IPS DF 6.9 (cell line): Measurements from ENCODE around the gene RNF207.

Experiments
- DNase-seq: peaks from one replicate; pipeline ENCODE4 v3.0.0-alpha.2; 2013; ENCODE audit warnings: low read depth, low spot score
- H3K27ac ChIP-seq: one replicate; pipeline ENCODE4 v1.5.1; 2013; ENCODE audit warnings: low read length, control low read depth
- H3K27me3 ChIP-seq: 2 replicates; pipeline ENCODE4 v1.6.1; 2013; ENCODE audit warnings: mild to moderate bottlenecking, low read length; ENCODE audit not compliant: control insufficient read depth, insufficient read depth
- H3K36me3 ChIP-seq: 2 replicates; pipeline ENCODE4 v1.6.1; 2013; ENCODE audit warnings: low read length; ENCODE audit not compliant: control insufficient read depth, insufficient read depth
- H3K4me1 ChIP-seq: 2 replicates; pipeline ENCODE4 v1.6.1; 2013; ENCODE audit warnings: low read length; ENCODE audit not compliant: control insufficient read depth, insufficient read depth
- H3K4me3 ChIP-seq: 2 replicates; pipeline ENCODE4 v1.5.1; 2013; ENCODE audit warnings: mild to moderate bottlenecking, low read length
- H3K9me3 ChIP-seq: 2 replicates; pipeline ENCODE4 v1.6.1; 2013; ENCODE audit warnings: low read length, inconsistent platforms; ENCODE audit not compliant: control insufficient read depth, insufficient read depth
- WGBS: extraction: QIAGEN DNeasy Blood & Tissue Kit; methylation state at CpG from one replicate; pipeline ENCODE4 v1.1.7; 2013; ENCODE audit warnings: mixed read lengths, missing lambda C conversion rate; ENCODE audit not compliant: insufficient read length, insufficient coverage; 5-methylcytosine and 5-hydroxymethylcytosine counted together

RNF207 gene, protein sequence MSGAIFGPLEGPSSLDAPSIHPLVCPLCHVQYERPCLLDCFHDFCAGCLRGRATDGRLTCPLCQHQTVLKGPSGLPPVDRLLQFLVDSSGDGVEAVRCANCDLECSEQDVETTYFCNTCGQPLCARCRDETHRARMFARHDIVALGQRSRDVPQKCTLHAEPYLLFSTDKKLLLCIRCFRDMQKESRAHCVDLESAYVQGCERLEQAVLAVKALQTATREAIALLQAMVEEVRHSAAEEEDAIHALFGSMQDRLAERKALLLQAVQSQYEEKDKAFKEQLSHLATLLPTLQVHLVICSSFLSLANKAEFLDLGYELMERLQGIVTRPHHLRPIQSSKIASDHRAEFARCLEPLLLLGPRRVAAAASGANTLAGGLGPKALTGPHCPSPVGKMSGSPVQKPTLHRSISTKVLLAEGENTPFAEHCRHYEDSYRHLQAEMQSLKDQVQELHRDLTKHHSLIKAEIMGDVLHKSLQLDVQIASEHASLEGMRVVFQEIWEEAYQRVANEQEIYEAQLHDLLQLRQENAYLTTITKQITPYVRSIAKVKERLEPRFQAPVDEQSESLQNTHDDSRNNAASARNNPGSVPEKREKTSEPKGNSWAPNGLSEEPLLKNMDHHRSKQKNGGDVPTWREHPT

DNA sequence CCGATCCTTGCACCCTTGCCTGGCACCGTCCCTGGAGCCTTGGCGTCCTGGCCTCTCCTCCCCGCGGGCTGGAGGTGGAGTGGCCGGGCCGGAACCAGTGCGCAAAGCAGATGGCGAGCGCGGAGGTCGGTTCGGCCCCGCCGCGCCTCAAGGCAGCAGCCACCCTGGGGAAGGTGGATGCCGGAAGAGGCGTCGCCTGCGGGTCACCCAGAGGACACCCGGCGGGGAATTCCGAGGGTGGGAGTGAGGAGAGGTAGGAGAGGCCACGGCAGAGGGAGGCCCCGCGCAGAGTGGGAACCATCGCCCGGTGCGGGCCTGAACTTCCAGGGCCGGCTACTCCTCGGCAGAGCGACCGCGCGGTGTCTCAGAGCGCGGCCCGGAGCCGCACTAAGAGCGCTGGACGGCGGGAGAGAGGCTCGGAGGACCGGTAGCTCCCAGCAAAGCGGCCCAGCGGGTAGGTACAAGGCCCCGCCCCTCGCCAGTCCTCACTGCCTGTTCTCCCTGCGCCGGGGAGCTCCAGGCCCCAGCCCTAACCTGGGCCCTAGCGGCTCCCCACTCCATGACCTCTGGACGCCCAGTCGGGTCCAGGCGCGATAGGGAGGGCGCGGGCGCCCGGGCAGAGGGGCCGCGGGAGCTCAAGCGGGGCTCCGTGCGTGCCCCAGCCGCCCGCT, at the start of gene RNF207:
RNF207 (plus strand) TSS at position 271 of the 671 bp plus-strand sequence. CDS start 417 bp downstream, outside the sequence.
- Histone ChIP-seq H3K36me3 (no peaks in the 10 kb centered on the region), H3K27me3 (peaks cover 7% of the 10 kb centered on the region; the same call in 1 of the 2 replicates), H3K4me1 (peaks cover 12% of the 10 kb centered on the region), H3K9me3 (no peaks in the 10 kb centered on the region), H3K27ac (no peak within 1 kb of the TSS), H3K4me3 (peak within 1 kb of the TSS; percentile 34; the same call in 1 of the 2 replicates)
- DNase-seq, result no peak
- WGBS, result no CpG with 5 or more reads among the region's 66 CpGs

DNA sequence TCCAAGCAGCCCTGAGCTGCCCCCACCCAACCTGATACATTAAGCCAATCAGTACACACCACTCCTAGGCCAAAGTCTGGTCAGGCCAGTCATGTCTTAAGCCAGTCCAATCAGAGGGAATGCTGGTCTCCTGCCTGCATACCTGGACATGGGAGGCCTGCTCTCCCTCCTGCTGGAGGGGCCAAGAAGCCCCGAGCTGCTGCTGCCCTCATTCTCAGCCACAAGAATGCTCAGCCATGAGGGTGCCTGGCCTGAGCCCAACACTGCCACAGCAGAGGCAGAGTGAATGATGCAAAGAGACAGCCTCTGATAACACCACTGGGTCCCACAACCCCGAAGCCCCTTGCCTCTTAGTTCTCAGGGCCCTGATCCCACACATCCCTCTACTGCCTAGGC, 48.8 kb upstream of the RNF207 start:
- H3K9me3 ChIP-seq, result no peaks in the 10 kb centered on the region
- H3K4me1 ChIP-seq, result no peaks in the 10 kb centered on the region
- no peaks in the 10 kb centered on the region for H3K27me3 ChIP-seq
- WGBS, result no CpG with 5 or more reads among the region's 2 CpGs
- no peaks in the 10 kb centered on the region for H3K36me3 ChIP-seq
- no peak overlapping the region for H3K27ac ChIP-seq
- no peak overlapping the region for H3K4me3 ChIP-seq
- no peak for DNase-seq

DNA sequence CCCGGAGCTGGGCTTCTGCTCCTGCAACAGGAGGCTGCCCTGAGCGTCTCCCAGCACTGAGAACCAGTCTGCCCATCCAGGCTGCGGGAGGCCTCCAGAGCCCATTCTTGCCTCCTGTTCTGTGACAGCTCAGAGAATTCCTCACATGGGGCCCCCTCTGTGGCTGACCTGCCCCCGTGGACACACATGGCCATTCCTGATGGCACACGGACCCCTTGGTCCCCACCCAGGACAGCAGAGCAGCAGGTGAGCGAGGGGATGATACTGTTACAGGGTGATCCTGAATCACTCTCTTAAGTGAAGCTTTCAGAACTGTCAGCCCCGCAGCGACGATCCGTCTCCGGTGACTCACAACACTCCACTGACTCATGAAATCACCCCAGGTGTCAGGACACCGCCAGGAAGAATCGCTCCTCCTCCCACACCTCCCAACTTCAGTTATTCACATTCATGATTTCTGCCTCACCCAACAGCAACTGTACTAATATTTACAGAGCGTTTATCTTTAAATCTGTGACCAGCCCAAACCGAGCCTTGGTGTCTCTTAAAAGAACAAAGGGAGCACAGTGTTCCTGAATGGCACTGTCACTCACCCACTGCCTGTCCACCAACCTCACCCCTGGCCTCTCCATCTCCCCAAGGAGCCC, 48.3 kb upstream of the RNF207 start:
- H3K36me3 ChIP-seq, result no peaks in the 10 kb centered on the region
- H3K9me3 ChIP-seq, result no peaks in the 10 kb centered on the region
- no peaks in the 10 kb centered on the region for H3K27me3 ChIP-seq
- no peaks in the 10 kb centered on the region for H3K4me1 ChIP-seq
- no peak overlapping the region for H3K27ac ChIP-seq
- no peak overlapping the region for H3K4me3 ChIP-seq
- WGBS, result no CpG with 5 or more reads among the region's 15 CpGs
- DNase-seq, result no peak

DNA sequence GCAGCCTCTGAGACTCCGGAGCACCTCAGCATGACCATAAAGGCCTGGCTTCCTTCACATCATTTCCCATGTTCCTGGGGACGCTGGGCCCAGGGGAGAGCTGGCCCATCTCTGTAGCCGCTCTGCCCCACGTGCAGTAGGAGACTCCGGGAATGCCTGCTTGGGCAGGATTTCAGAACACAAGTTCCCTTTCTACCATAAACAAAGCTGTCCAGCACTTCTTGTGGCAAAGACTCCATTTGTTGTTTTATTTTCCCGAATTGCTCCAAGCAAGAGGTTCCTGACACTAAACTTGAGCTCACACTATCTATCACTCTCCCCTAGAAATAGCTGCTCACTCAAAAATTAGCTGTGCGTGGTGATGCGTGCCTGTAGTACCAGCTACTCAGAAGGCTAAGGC, 47.7 kb upstream of the RNF207 start:
- Histone ChIP-seq H3K36me3 (no peaks in the 10 kb centered on the region), H3K4me3 (no peak overlapping the region), H3K9me3 (no peaks in the 10 kb centered on the region), H3K27me3 (no peaks in the 10 kb centered on the region), H3K27ac (no peak overlapping the region), H3K4me1 (no peaks in the 10 kb centered on the region)
- DNase-seq, result no peak
- WGBS, result no CpG with 5 or more reads among the region's 8 CpGs

DNA sequence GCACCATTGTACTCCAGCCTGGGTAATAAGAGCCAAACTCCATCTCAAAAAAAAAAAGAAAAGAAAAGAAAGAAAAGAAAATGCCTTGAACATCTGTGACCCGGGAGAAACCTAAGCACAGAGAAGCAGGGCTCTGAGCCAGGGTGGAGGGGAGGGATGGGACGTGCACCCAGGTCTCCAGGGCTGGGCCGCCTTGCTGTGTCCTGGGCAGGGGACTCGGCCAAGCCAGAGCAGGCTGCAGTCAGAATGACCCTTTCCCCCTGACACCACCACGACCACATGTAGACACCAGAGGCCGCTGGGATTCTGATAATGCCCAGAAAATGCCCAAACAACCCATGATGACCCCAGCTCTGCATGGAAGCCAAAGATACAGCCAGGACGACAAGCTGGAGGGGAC, 43.6 kb upstream of the RNF207 start:
- H3K27me3 ChIP-seq, result no peaks in the 10 kb centered on the region
- DNase-seq, result no peak
- WGBS, result no CpG with 5 or more reads among the region's 7 CpGs
- no peaks in the 10 kb centered on the region for H3K4me1 ChIP-seq
- H3K4me3 ChIP-seq, result no peak overlapping the region
- no peak overlapping the region for H3K27ac ChIP-seq
- no peaks in the 10 kb centered on the region for H3K9me3 ChIP-seq
- H3K36me3 ChIP-seq, result no peaks in the 10 kb centered on the region

DNA sequence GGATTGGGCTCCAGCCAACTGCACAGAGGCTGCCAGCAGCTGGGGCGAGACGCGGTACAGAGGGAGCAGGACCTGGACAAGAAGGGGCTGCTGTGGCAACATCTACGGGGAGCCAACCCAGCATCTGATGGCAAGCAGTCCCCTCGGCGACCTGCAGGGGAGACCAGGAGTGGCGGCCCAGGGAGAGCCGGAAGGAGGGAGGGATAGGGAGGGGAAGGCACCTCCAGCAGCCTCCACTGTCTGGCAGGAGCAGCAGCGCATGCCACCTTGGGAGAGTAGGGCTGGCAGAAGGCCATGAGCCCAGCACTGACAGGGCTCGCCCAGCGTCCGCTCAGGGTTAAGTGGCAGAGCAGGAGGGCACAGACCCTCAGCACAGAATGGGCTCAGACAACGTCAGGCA, 43.1 kb upstream of the RNF207 start:
- H3K4me3 ChIP-seq, result no peak overlapping the region
- no peaks in the 10 kb centered on the region for H3K27me3 ChIP-seq
- WGBS, result no CpG with 5 or more reads among the region's 13 CpGs
- H3K9me3 ChIP-seq, result no peaks in the 10 kb centered on the region
- no peaks in the 10 kb centered on the region for H3K36me3 ChIP-seq
- DNase-seq, result no peak
- H3K27ac ChIP-seq, result no peak overlapping the region
- no peaks in the 10 kb centered on the region for H3K4me1 ChIP-seq

DNA sequence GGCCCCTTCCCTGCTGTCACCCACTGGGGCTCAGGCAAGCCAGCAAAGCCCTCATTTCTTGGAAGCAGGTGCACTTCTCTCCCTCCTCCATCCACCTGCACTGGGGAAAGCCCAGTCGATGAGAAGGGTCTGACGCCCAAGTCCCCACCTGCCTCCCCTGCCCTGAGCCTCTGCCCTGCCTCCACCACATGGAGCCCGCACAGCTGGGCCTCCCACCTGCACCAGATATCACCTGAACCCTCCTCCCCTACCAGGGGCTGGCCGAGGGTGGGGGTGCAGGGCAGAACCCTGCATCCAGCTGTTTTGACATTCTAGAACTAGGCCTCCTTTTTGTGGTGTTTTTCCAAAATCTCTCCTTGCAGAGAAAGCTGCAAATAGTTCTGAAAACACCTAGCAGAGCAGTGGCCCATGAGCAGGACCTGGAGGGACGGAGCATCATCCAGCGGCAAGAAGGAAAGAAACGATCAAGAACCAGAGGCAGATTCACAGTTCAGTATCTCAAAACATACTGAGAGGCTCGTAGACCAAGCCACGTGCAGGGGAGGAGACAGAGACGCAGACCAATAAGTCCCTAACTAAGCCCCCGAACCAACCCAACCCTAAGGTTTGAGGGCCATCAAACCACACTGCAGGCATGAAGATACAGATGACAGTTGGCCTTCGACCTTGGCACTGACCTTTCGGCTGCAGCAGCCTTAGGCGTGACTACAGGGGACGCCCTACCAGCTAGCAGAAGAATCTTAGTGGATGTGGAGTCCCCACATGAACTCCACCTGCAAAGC, 42.5 kb upstream of the RNF207 start:
- Histone ChIP-seq H3K4me1 (no peaks in the 10 kb centered on the region), H3K27me3 (no peaks in the 10 kb centered on the region), H3K9me3 (no peaks in the 10 kb centered on the region), H3K27ac (no peak overlapping the region), H3K4me3 (no peak overlapping the region; the same call in 1 of the 2 replicates), H3K36me3 (no peaks in the 10 kb centered on the region)
- WGBS, result no CpG with 5 or more reads among the region's 15 CpGs
- no peak for DNase-seq

DNA sequence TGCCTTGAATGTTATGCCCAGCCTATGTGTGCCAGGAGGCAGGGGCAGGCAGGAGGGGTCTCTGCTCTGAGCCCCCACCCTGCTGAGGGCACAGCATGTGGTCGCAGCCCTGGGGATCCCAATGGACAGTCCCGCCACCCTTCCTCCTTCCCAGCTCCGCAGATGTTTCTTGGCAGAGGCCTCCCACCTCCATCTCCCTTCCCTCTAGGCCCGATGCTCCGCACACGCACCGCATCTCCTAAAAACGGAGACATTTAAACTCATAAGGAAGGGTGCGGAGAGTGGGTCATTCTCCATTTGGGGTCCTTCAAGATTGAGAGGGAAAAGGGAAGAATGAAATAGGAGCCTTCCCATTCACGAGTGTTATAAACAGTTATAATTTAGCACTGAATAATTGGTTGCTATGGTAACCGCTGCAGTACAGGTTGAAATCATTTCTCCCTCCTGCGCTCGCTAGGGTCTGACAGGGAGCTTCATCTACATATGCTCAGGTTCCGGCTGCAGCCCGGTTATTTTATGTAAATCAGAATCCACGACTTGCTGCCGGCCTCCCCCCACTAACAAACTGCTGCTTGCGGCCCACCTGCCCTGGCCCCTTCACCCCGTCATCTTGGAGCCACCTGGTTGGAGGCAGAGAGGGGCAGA, 41.8 kb upstream of the RNF207 start:
- no peaks in the 10 kb centered on the region for H3K9me3 ChIP-seq
- WGBS, result no CpG with 5 or more reads among the region's 19 CpGs
- no peaks in the 10 kb centered on the region for H3K27me3 ChIP-seq

DNA sequence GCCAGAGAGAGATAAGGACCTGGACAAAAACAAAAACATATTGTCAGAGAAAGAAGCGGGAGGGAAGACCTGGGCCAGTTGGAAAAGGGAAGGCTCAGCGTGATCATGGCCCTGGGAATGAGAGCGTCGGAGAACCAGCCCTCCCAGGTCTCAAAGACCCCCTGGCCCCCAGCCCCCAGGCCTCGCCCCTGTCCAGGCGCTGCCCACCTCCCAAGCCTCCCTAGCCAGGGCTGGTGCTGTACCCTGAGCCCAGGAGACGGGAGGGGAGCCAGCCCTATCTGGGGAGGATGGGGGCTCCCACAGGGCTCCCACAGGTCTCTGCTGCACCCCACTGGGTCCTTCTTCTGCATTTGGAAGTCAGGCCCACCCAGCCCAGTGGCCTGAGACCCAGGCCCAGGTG, 40.9 kb upstream of the RNF207 start:
- no peak for DNase-seq
- no peaks in the 10 kb centered on the region for H3K36me3 ChIP-seq
- H3K4me1 ChIP-seq, result no peaks in the 10 kb centered on the region
- no CpG with 5 or more reads among the region's 7 CpGs for WGBS
- no peak overlapping the region for H3K4me3 ChIP-seq
- H3K27ac ChIP-seq, result no peak overlapping the region
- H3K9me3 ChIP-seq, result no peaks in the 10 kb centered on the region
- no peaks in the 10 kb centered on the region for H3K27me3 ChIP-seq

More for the DNA sequence above, 41.8 kb upstream of the RNF207 start:
- H3K36me3 ChIP-seq, result no peaks in the 10 kb centered on the region
- H3K27ac ChIP-seq, result no peak overlapping the region
- H3K4me1 ChIP-seq, result no peaks in the 10 kb centered on the region
- no peak overlapping the region; the same call in 1 of the 2 replicates for H3K4me3 ChIP-seq
- no peak for DNase-seq
